Measurements from ENCODE around the gene WWP2.

WWP2 gene

DNA sequence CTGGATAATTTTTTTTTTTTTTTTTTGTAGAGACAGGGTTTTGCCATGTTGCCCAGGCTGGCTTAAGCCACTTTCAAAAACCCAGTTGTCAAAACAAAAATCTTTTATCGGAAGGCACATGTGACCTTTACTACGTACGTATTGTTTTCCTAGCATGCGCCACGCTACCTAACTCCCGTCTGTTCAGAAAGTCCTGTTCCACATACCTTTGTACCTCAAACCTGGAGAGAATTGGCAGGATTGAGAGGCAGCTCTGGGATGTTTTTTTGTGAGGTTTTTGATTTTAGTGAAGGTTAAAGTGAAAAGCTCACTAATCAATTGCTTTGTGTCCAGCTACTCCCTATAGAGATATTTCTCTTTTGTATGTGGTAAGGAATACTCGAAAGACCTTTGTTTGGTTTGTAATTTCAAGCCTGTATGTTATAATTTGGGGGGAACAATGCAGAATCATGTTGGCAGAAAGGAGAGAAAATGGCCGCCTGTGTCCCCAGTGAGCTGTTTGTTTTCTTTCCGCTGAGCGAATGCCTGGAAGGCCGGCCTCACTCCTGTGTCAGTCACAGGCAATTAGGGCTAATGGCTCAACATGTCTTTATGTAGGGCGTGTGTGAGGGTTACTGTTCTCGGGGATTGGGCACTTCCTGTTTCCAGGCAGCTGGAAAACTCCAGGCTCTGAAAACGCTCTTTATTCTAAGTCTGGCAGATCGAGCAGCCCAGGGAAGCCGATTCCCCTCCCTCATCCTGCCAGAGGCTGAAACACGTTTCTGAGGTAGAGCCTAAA is 128.2 kb downstream of the WWP2 start:
- DNase-seq (ENCODE audit: low read depth in 2 of 2): no peak

DNA sequence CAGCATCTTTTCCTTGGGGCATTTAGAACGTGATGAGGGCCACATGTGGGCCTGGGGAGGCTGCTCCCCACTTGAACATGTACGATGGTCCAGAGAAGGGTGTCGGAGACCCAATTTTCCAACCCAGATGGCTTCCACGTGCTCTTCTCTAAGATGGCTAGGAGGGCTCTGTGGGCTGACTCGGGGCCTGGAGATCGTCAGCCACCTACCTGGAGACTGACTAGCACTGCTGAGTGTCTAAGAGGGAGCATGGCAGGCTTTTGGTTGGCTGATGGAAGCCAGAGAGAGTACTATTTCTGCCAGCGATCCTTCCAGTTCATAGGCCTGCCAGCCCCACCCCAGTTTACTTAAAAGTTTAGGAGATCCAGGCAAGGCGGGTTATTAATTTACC is 128.8 kb downstream of the WWP2 start:
- no peak for DNase-seq (ENCODE audit: low read depth in 2 of 2)

DNA sequence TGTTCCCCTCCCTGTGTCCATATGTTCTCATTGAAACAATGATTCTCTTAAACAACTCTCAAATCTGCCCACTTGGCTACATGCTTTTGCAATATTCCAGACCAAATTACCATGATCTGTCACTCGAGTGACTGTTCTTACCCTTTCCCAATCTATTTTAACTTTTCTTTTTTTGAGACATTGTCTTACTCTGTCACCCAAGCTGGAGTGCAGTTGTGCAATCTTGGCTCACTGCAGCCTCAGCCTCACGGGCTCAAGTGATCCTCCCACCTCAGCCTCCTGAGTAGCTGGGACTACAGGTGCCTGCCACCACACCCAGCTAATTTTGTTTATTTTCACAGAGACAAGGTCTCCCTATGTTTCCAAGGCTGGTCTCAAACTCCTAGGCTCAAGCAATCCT is 130.2 kb downstream of the WWP2 start:
- no peak for DNase-seq (ENCODE audit: low read depth in 2 of 2)

DNA sequence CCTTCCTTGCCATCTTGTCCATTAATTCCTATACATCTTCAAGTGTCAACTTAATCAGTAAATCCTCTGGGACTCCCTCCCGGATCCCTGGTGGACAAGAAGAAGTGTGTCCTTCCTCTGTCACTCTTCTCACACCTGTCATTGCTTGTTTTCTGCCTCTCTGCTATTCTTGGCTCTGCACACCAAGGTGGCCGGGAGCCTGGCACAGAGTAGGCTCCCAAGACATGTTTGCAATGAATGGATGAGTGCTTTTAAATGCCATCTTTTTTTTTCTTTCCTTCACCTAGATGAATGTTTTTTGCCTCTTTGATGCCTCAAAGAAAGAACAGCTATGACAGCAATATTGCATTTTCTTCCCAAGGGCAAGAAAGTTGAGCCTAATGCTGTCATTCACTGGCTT is 131.0 kb downstream of the WWP2 start:
- DNase-seq (ENCODE audit: low read depth in 2 of 2): no peak

DNA sequence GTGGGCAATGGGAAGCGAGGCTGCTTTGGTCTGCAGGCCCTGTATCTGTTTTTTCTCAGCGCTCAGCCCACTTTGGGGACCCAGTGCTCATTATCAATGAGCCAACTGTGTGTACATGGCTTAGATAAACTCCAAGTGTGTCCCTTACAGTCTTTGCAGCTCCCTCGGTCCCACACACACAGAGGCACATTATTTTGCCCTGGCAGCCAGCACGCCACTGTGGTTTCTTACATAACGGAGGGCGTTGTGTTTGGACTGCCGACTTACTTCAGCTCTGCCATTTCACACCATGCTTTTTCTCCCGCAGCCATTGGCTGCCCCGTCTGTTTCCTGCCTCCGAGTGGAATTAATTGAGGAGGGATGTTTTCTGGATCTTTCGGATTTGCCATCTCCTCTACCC is 132.5 kb downstream of the WWP2 start:
- DNase-seq (ENCODE audit: low read depth in 2 of 2): no peak

DNA sequence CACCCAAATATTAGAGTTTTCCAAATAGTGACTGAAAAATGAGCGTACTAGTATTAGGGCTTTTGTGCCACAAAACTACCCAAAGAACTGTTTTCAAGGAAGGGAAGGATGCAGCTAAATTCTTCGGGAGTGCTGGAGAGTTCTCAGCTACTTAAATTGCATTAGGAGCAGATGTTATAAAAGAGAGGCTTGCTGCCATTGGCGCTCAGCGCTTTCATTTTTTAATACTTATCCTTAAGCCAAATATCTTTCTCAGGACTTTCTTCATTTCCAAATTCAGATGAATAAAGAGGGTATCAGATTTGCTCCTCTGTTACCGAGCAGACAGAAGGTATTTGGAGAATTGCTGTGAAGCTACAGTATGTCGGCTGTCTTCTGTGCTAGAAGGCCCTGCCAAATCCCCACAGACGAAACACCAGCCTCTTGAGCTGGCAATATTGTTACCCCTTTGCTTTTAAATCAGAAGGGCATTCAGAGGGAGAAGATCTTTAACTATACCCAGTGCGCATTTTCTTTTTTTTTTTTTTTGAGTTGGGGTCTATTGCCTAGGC is 141.8 kb downstream of the WWP2 start:
- no peak for DNase-seq (ENCODE audit: low read depth in 2 of 2)

DNA sequence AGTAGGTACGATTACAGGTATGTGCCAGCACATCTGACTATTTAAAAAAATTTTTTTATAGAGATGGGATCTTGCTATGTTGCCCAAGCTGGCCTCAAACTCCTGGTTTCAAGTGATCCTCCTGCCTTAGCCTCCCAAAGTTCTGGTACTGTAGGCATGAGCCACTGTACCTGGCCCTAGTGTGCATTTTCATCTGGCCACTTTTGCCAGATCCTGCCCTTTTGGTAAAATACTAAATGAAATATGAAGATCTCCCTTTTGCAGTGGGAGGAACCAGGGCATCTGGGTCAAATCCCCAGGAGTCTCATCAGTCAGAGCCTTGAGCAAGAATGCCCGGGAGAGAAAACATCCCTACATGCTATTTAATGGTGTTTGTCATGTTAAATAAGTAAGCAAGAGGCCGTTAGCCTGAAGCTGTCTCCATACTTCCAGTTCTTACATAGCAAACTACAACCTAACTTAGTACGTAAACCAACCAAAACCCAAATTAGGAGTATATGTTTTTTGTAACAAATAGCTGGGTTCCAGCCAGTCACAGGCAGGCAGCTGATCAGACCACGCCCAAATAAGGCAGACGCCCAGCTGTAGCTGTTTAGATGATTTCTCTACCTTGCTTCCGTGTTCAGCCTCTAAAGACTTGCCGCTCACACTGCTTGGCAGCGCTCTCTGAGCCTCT is 142.5 kb downstream of the WWP2 start:
- DNase-seq (ENCODE audit: low read depth in 2 of 2): no peak

DNA sequence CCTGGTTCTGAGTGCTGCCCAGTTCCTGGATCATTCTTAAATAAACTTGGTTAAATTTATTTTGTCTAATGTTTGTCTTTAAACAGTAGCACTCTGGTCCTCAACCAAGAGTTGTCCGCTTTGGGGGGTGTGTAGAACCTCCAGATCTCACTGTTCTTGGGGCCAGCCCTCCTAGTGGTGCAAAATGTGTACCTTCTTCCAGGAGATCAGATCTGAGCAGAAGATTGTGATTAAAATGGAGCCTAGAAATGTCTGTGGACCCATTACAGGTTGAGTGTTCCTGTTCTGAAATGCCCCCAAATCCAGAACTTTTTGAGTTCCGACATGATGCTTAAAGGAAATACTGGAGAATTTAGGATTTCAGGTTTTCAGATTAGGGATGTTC is 143.0 kb downstream of the WWP2 start:
- DNase-seq (ENCODE audit: low read depth in 2 of 2): no peak

DNA sequence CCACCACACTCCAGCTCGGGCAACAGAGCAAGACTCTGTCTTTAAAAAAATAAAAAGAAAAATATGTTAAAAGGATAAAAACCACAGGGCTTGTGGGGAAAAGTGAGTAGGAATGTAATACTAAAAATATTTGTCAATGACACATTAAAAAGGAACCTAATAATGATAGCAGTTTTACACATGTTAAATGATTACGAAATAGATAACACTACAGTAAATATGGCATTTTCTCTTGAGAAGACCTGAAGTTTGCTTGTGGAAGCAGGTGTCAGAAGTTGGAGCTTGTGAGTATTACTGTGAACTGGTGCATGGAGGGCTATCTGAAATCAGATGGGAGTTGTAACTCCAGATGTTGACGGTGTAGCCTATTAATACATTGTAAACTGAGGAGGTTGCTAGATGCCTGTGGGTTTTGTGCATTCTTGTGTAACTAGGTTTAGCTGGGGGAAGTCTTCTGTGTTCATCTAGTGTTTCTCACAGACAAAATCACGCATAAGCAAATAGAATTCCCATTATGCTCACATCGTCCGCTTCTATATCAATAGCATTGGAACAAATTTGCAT is 144.8 kb downstream of the WWP2 start:
- DNase-seq (ENCODE audit: low read depth in 2 of 2): no peak

DNA sequence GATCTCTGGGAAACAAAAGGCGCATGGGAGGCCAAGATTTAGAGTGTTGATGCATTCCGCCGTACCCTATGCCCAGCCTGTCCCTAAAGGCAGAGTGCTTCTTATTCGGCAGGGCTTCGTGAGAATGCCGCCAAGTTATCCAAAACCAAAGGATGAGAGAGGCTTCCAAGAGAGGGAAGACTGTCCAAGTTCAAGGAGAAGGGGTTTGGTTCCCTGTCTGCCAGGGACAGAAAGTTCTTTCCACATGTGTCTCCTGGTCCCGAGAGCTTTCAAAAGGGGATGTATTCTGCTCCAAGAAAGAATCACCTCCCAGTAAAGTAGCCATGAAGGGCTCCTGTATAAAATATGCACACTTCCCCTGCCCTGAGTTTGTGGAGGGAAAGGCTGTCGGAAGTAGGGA is 146.9 kb downstream of the WWP2 start:
- DNase-seq (ENCODE audit: low read depth in 2 of 2): no peak

DNA sequence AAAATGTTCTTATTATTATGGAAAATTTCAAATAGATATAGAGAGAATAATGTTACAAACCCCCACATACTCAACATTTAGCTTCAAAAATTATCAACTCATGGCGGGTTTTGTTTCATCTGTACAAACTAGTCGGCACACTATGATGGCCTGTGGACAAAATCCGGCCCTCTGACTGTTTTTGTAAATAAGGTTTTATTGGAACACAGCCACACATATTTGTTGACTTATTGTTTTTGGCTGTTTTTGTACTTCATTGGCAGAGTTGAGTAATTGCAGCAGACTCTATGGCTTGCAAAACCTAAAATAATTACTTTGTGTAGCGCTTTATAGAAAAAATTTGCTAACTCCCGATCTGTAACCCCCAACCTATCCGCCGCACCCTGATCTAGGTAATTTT is 147.6 kb downstream of the WWP2 start:
- DNase-seq (ENCODE audit: low read depth in 2 of 2): no peak

DNA sequence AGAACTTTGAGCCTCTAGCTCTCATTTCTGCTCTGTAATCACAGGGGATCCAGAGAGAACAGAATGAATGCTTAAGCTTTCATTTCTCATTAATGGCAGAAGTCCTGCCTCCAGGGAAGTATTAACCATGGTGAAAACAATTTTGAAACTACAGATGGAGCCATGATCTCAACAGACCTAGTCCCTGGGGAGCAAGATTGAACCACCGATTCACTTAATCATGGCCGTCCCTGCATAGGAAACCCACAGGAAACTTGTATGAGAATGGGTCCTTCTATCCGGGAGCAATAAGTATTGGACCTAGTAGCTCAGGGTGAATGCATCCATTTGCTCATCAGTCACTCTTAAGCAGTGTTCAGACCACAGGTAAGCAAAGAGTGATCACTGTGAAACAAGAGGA is 148.8 kb downstream of the WWP2 start:
- no peak for DNase-seq (ENCODE audit: low read depth in 2 of 2)

DNA sequence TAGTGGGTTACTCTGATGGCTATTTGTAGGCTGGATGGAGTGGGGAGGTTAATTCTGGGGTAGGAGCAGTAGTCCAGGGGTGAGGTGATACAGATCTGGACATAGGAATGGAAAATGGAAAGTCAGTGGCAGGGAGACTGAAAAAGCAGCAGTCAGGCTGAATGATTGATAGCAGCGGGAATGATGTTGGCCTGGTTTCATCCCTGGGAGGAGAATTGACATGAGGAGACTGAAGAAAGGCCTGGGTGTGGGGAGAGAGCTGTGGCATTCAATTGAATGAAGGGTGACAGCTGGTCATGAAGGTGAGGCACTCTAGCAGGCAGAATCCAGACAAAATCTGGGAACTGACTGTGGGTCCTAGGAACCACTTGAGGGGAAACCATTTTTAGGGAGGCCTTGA is 154.3 kb downstream of the WWP2 start:
- DNase-seq (ENCODE audit: low read depth in 2 of 2): no peak

DNA sequence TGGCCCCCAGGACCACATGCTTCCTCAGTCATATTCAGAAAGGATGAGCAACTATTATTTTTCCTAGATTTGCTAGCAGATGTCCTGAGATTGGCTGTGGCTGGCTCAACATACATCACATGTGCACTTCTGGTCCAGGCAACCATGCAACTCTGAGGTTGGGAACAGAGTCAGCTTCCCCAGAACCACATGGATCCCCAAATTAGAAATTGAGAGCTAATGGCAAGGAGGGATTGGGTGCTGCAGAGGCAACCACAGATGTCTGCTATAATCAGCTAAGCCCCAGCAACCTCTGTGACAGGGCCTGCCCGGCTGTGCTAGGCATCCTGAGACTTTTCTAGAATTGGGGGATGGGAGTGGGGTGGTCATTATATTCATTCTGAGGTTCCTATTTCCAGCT is 155.2 kb downstream of the WWP2 start:
- DNase-seq (ENCODE audit: low read depth in 2 of 2): no peak

DNA sequence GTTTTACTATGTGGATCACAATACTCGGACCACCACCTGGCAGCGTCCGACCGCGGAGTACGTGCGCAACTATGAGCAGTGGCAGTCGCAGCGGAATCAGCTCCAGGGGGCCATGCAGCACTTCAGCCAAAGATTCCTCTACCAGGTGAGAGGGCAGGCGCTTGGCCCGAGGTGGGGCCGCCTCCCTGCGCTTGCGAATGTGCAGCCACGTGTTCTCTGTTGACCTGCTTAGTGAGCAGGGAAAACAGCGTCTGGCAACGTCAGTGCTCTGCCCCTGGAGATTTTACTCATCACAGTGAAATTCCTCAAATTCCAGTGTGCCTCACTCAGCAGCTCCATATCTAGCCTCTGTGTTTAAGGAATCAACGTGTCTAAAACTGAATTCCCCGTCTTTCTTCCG is 155.6 kb downstream of the WWP2 start:
- DNase-seq (ENCODE audit: low read depth in 2 of 2): no peak

DNA sequence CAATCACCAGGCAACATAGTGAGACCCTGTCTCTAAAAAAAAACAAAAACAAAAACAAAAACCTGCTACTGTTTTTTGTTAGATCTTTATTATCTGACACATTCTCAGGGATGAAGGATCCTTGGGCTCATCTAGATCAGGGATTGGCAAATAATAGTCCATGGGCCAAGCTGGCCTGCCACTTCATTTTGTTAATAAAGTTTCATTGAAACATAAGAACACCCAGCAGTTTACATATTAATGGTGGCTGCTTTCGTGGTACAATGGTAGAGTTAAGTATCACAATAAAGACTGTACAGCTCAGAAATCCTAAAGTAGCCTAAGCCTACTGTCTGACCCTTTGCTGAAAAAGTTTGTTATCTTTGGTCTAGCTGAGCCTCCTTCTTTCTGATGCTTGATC is 156.1 kb downstream of the WWP2 start:
- no peak for DNase-seq (ENCODE audit: low read depth in 2 of 2)

DNA sequence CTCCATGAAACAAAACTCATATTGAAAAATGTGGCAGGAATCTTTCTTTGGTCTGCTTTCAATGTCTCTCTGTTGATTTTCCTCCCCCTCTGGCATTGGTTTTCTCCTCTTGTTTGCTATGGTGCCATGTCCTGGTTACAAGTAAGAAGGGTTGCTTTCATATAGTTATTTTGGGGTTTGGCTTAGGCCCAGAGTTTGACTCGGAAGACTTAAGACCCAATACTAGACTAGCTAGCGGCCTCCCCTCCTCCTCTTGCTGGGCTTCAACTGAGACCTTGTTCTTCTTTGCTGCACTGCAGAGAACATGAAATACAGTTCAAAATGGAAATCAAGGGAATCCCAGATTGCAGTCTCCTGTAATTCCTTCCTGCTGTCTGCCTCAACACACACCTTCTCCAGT is 159.0 kb downstream of the WWP2 start:
- no peak for DNase-seq (ENCODE audit: low read depth in 2 of 2)

DNA sequence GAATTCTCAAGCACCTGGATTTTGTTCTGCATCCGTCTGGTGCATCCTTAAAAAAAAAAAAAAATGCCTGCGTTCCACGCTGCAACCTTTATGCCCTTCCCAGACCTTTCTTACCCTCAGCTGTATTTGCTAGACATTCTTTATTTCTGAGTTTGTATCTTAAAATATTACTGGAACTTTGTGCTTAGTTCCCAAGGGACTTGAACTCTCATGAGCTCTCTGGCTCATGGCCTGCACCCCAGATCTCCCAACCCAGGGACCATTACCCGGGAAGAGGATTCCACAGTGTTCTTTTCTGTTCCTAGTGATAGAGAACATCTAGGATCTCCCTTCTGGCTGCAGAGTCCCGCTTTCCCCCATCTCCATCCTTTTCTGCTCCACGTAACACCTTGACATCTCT is 160.1 kb downstream of the WWP2 start:
- DNase-seq (ENCODE audit: low read depth in 2 of 2): no peak

DNA sequence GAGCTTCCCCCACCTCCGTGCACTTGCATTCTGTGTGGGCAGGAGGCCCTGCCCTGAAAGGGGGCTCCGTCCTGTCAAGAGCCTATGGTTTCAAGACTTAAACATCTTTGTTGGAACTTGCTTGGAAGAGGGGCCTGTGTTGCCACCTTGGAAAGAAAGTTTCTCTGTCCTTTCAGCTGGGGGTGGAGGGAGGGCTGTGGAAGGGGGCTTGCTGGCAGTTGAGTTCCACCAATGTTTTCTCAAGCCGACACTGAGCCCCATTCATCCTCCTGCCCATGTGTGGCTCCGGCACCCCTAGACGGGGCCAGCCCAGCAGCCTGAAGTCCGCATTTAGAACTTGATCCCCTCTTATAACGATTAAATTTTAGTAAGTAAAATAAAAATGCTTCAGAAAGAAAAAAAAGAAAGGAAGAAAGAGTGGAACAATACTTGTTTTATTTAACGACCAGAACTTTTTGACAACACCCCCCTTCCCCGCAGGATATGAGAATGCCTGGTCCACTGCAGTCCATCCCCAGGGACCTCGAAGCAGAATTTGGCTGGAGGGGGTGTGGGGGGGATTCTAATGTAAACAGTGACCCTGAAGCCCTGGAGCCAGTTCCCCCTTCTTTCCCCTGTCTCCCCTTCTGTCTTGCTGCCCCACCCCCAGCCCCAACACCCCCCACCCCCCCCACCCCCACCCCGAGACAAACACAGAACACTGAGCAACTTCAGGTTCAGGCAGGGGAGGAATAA is 162.1 kb downstream of the WWP2 start:
- DNase-seq (ENCODE audit: low read depth in 2 of 2): no peak

DNA sequence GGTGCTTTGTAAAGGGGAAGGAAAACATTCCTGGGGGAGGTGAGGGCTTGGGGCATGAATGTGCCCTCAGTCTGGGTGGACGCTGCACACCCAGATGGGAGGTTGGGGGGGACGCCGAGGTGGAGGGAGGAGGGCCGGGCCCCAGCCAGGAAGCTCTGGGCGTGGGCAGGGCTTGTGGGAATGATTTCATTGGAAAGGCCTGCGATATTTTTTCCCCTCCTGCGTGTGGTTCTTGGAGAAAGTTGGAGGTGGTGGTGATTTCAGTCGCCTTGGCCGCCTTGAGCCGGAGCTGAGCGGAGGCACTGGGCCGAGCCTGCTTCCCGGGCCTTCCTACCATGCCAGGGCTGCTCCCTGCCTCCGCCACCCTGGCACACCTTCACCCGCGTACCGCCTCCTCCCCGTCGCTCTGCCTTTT is 162.7 kb downstream of the WWP2 start:
- no peak for DNase-seq (ENCODE audit: low read depth in 2 of 2)

DNA sequence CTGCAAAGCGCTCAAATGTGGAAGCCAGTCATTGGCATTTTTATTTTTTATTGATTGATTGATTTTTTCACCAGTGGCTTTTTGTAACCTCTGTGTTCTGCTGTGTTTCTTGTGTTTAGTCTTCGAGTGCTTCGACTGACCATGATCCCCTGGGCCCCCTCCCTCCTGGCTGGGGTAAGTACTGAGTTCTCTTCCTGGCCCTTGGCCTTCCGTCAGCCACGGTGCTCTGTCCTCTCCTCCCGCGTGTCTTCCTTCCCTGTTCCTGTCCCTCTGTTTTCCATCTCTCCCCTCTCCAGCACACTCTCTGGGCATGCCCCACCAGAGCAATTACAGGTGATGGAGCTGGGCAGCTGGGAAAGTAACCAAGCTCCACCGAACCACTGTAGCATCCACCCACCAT is 163.2 kb downstream of the WWP2 start:
- no peak for DNase-seq (ENCODE audit: low read depth in 2 of 2)

DNA sequence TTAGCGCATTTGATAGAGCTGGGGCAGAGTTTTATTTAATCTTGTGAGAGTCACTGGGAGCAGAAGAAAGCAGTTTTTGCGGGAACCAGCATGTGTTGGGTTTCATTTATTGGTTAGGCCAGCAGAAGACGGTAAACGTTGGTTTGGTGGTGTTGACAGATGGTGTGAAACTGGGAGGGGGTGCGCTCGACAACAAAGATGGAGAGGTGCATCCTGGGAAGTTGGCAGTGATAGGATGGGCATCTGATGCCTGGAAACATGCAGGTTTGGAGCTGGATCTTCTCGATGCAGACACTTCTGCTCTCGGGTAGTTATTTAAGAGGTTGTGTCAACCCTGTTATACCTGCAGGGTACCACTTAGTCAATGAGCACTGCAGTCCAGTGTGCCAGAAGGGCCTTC is 164.1 kb downstream of the WWP2 start:
- no peak for DNase-seq (ENCODE audit: low read depth in 2 of 2)

Measured in stimulated activated CD4-positive, alpha-beta T cell treated with anti-CD3 and anti-CD28 coated beads, Interleukin-15, amount 100 ng/mL, for 48 hours (primary cell).